Stimulated activated CD4-positive, alpha-beta T cell treated with anti-CD3 and anti-CD28 coated beads, Interleukin-15, amount 100 ng/mL, for 24 hours (primary cell): ENCODE measurements around the gene HMX1.

Experiments used
- DNase-seq: peaks from one replicate; pipeline ENCODE4 v3.0.0-alpha.2; 2020

Gene HMX1

GRCh38 chr4:8891646-8892555, 20.3 kb upstream of the HMX1 start:
- DNase-seq, result peak; percentile 17

- no peak for DNase-seq
Measured at GRCh38 chr4:8891255-8891645, 19.6 kb upstream of the HMX1 start.

GRCh38 chr4:8888856-8889255, 17.2 kb upstream of the HMX1 start:
- no peak for DNase-seq

- no peak for DNase-seq
Measured at GRCh38 chr4:8886612-8887406, 15.2 kb upstream of the HMX1 start.

- DNase-seq, result no peak
Measured at GRCh38 chr4:8882239-8882638, 10.6 kb upstream of the HMX1 start.

- no peak for DNase-seq
Measured at GRCh38 chr4:8880851-8881250, 9.2 kb upstream of the HMX1 start.

- DNase-seq, result no peak
Measured at GRCh38 chr4:8879574-8879973, 7.9 kb upstream of the HMX1 start.

- no peak for DNase-seq
Measured at GRCh38 chr4:8878421-8878820, 6.8 kb upstream of the HMX1 start.

GRCh38 chr4:8877780-8878040, 6.1 kb upstream of the HMX1 start:
- DNase-seq, result no peak

- no peak for DNase-seq
Measured at GRCh38 chr4:8876982-8877779, 5.5 kb upstream of the HMX1 start.

GRCh38 chr4:8874896-8875680, 3.4 kb upstream of the HMX1 start:
- DNase-seq, result no peak

GRCh38 chr4:8874003-8874895, 2.6 kb upstream of the HMX1 start:
- DNase-seq, result no peak

- DNase-seq, result no peak
Measured at GRCh38 chr4:8872402-8873291, 1.0 kb upstream of the HMX1 start.

GRCh38 chr4:8870647-8871416, 807 bp downstream of the HMX1 start:
- no peak for DNase-seq

GRCh38 chr4:8869898-8870646, 1.6 kb downstream of the HMX1 start:
- DNase-seq, result no peak

- DNase-seq, result no peak
Measured at GRCh38 chr4:8869002-8869897, 2.4 kb downstream of the HMX1 start.

GRCh38 chr4:8868321-8869001, 3.2 kb downstream of the HMX1 start:
- DNase-seq, result no peak
